GM21529 (cell line): ENCODE measurements around the gene GATAD1.
A peak's percentile ranks its signal among the peaks of the same experiment; 100 is the strongest.
"Not testable (repeated sequence)": the region's sequence is repeated elsewhere in the genome, so short reads cannot be mapped to it uniquely, and the experiment has no call there.

Experiments used
- ATAC-seq: cut with Tn5 transposase; IDR thresholded peaks from one replicate; pipeline ENCODE4 v1.9.1; 2021; ENCODE audit not compliant: unreplicated experiment

The GATAD1 gene, protein sequence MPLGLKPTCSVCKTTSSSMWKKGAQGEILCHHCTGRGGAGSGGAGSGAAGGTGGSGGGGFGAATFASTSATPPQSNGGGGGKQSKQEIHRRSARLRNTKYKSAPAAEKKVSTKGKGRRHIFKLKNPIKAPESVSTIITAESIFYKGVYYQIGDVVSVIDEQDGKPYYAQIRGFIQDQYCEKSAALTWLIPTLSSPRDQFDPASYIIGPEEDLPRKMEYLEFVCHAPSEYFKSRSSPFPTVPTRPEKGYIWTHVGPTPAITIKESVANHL

DNA sequence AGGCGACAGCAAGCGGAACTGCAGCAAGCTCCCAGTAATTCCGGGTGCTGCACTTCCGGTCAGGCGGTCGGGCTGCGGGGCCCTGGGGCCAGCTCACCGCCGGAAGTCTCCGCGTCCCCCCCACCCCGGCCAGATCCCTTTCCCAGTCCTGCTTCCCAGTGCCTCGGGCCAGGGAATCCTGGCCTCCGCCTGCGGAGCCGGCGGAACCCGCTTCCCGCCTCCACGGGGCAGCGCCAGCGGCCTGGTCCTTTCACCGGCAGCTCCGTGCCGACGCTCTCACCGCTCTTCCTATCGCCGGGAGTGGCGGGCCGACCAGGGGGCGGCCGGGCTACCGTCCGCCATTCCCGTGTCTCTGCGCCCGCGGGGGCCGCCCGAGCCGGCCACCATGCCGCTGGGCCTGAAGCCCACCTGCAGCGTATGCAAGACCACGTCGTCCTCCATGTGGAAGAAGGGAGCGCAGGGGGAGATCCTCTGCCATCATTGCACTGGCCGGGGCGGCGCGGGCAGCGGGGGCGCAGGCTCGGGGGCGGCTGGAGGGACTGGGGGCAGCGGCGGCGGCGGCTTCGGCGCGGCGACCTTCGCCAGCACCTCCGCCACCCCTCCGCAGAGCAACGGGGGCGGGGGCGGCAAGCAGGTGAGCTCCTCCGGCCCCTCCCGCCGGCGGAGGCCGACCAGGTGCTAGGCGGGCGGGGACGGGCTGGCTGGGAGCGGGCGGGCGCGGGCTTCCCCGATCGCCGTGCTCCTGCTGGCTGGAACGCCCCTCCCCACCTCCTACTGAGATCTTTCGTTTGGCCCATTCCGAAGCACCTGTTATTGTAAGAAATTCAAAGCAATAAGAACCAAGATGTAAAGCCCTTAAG is at the start of gene GATAD1:
Gene GATAD1 (plus strand): TSS at position 138 of the 860 bp plus-strand sequence. CDS start 248 bp downstream, at position 386.
- peak; percentile 84 for ATAC-seq

DNA sequence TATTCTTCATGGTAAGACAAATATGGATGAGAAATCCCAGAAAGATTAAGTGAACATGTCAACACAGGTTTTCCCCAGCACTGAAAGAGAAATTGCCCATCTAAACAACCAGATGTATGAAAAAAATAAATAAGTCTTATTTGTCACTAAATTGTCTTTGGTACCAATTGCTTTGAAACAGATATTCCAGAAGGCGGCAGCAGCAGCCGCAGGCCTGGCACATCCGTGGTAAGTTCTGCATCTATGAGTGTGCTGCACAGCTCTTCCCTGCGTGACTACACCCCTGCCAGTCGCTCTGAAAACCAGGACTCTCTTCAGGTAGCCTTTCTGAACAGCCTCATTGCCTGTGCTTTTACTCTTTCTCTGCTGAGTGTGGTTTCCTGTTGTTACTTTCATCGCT is 49.7 kb upstream of the GATAD1 start:
- no peak for ATAC-seq

DNA sequence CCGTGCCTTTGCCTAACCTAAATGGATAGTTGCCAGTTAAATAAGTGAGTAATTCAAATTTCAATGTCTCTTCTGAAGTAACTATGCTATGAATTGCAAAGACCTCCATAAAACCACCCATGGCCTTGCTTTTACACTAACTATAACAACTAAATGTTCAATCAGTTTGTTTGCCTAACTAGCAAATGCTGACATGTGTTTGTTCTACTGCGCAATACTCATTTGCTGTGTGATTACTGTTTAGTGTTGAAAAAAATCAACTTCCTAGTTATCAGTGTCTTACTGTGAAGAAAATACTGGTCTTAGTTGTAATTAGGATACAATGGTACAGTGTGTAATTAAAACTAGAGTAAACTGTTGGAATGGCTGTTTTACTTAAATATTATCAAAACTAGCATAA is 47.3 kb upstream of the GATAD1 start:
- ATAC-seq = no peak

DNA sequence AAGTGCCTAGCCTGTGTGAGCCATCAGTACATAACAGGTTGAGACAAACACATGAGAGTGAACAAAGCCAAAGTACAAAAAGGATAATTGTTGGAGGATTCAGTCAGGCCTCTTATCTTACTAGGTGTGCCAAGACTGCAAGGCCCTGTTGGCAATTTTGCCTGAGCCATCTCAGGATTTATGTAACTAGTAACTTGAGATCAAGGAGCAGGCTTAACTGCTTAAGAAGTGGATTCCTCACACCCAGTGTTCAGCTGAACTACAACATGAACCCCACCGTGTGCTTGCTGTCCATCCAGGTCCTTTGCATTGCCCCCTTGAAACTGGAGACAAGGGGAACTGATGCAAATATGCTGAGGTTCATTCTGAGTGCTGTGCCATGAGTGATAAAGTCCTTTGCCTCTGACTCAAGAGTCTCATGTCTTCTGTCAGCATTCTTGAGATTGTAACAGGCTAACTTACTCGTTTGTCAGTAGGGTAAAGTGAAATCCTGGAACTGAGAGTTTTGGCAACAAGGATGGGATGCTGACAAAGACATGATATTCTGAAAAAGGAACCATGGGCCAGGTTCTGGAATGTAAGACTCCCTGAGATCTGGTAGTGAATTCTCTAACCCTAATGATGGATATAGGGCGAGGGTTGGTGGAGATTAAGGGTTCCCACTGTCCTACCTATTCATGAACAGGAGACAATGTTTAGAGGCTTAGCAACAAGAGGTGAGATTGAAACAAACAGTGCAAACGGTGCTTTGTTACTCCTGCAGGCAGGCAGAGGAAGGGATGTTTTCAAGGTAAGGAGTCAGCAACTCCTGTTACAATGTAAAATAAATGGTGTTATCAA is 44.1 kb upstream of the GATAD1 start:
- ATAC-seq = no peak

DNA sequence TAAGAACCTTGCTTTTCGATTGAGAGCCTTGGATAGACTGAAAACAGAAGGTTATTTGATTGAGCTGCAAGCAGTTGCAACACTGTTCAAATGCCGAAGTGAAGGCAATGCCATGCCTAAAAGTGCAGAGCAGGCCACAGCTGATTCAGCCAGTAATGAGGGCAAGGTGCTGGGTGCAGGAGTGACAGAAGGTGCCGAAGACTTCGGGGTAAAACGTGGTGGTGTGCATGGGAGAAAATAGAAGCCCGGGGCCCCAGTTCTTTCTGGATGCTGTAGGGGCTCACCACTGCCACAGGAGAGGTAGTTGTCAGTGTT is 43.6 kb upstream of the GATAD1 start:
- no peak for ATAC-seq

DNA sequence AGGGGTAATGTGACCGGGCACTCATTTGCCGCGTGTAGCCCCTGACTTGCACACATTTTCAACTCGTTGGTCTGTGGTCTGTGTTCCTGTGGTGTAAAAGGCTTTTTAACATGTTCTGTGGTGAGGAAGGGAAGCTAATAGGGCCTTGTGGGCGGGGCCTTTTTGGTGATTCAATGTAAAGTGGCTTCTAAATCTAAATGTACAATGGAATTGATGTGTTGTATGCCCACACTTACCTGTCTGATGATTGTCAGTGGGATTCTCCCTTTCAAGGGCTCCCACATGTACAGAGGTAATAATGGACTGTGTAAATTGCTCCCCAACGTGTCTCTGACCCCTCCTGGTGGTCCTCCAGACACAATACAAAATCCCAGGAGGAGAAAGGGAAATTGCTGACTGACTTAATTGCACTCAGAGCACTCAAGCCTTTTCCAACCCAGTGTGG is 43.1 kb upstream of the GATAD1 start:
- no peak for ATAC-seq

DNA sequence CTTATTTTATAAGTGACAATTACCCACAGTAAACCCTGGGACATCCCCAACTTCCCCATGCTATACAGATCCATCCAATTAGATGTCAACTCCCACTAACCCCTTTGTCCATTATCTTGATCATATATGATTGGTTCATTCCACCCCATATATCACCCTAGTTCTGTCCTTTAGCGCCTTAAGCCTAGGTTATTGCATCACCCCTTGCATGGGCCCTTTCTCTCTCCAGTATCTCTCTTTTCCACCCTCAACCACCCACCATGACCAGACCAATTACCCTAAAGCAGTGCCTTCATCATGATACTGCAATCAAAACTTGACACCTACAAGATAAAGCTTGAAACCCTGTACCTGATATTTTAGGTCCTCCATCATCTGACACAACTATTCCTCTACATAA is 37.9 kb upstream of the GATAD1 start:
- ATAC-seq = no peak

DNA sequence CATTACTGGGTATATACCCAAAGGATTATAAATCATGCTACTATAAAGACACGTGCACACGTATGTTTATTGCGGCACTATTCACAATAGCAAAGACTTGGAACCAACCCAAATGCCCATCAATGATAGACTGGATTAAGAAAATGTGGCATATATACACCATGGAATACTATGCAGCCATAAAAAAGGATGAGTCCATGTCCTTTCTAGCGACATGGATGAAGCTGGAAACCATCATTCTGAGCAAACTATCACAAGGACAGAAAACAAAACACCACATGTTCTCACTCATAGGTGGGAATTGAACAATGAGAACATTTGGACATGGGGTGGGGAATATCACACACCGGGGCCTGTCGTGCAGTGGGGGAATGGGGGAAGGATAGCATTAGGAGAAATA is 37.1 kb upstream of the GATAD1 start:
- ATAC-seq = not testable (repeated sequence)

DNA sequence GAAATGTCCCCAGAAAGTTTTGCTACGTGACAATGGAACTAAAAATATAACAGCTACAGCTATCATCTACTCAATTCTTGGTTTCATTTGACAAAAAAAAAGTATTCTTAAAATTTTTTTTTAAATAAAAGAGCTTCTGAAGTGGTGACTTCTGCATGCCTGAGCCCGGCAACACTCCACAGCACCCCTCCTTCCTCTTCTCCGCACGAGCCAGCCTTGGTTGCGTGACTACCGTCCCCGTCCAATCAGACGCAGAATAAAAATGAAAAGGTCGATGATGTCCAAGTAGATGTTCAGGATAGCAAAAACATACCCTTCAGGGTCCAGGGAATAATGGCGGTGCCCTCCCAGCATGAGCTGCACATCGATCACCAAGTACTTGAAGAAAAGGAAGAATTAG is 34.5 kb upstream of the GATAD1 start:
- no peak for ATAC-seq

DNA sequence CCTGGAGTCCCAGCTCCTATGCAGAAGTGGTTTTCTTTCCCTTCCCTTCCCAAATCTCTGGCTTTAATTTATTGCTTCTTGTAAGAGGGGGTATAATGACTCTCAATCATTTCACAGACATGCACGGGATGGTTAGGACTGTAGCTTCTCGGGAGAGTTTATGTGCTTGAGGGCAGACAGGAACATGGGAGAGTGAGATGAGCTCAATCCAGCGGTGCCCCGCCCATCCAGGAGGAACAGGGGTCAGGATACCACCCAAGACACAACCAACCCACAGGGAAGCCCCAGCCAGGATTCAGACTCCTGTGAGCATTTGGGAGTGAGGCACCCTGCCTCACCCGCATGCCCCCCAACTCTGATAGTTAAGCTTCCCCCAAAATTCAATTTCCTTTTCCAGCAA is 33.7 kb upstream of the GATAD1 start:
- ATAC-seq = no peak

DNA sequence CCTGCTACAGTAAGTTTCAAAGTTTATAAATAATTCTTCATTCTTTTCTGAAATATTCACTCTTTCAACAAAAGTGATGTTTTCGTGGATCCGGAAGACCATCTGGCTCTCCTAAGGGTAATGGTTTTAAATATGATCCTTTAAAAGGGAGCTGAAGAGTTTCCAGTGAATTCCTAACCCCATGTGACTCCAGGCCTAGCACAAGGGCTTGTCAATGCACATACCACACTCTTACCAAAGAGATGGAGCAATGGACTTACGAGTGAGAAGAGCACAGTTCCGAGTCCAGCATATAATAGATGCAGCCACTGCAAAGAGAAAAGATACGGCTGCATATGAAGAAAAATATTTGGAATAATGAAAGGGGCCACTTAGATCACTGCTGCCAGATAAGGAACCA is 32.1 kb upstream of the GATAD1 start:
- no peak for ATAC-seq

DNA sequence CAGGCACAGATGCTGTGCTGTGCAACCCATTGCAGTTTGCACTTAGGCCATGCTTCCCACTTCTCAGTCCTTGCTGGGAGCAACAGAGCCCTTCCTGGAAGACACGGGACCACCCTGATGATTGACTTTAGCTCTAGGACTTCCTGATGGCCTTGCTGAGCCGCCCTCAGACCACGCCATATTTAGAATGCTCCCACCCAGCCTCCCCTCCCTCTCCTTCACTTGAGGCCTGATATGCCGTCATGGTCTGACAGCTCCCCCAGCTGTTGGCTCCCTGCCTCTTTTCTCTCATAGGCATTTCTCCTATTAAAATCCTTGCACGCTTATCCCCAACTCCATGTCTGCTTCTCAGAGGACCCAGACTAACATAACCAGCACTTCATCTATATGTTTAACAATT is 29.4 kb upstream of the GATAD1 start:
- ATAC-seq = no peak

DNA sequence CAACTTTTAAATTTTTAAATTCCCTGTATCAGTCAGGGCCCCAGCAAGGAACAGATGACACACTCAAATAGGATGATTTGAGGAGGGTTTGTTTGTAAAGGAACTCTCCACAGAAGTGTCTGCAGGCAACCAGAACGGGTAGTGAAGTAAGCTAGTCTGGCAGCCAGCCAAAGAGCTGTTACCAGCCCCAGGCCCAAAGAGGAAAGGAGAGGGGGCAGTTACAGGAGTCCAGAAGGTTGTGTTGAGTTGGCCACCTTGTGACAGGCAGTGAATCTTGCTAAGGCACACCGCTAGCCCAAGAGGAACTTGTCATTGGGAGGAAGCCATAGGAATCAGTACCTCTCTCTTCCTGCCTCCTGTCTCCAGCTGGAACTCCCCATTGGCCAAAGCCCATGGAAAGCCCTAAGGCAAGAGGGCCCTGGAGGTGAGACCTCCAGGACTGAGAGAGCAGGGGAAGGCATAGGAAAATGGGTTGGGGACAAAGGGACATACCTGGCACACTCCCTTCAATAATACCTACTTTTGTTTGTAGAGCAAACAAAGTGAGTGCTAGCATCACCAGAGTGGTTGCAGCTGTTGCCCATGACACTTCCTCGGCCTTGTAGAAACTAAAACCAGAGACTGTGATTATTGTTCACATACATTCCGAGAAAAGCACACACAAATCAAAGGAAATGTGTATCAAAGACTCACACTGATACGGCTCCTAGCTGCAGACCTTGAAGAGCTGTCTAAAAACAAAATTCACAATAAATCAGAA is 25.4 kb upstream of the GATAD1 start:
- no peak for ATAC-seq

DNA sequence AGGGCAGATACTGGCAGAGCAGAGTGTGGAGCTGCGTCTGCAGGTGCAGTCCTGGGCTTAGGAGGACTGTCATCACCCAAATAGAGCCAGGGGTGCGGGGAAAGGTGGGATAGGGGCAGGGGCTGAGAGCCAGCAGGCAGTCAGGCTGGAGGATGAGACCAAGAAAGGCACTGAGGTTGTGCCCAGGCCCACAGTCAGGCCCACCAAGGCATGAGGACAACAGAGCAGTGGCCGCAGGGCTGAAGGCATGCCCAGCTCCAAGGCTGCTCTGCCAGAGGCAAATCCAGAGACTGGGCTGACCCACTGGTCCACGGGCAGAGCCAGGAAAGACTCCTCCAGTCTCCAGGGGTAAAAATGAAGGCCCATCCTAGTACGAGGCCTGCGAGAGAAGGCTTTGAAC is 24.4 kb upstream of the GATAD1 start:
- no peak for ATAC-seq

DNA sequence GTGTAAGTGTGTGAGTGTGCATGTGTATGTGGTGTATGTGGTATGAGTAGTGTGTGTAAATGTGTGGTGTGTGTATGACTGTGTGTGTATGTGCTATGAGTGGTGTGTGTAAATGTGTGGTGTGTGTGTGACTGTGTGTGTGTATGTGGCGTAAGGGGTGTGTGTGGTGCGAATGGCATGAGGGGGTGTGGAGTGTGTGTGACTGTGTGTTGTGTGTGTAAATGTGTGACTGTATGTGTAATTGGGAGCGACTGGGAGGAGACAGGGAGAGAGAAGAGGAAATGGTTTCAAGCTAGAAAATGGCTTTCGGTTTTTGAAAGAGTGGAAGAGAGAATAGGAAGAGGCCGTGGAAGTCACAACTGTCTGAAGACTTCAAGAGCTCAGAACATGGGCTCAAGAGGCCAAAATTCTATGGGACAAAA is 23.6 kb upstream of the GATAD1 start:
- no peak for ATAC-seq

DNA sequence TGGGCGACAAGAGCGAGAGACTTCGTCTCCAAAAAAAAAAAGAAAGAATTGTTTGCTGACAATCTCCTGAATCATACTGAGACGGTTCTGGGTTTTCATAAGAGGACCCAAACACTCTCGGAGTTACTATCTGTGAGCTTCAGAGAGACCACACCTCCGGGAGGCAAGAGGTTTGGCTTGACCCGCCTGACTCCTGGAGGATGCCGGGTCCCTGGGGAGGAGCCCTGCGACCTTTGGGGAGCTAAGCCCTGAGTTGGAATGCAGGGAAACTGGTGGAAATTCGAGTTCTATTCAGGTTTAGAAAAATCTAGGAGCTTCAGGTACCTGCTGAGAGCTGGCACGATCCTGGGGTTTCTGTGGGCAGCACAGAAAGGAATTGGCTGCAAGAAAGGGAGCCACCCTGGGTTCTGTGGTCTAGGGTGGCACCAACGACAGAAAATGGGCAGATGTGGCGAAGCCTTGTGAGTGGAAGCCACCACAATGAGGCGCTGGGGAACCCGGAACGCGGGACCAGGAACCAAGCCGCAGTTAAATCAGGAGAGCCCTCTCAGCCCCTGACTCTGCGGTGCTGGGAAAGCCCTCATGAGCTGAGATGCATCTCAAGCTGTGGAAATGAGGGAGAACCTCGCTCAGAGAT is 21.9 kb upstream of the GATAD1 start:
- no peak for ATAC-seq

DNA sequence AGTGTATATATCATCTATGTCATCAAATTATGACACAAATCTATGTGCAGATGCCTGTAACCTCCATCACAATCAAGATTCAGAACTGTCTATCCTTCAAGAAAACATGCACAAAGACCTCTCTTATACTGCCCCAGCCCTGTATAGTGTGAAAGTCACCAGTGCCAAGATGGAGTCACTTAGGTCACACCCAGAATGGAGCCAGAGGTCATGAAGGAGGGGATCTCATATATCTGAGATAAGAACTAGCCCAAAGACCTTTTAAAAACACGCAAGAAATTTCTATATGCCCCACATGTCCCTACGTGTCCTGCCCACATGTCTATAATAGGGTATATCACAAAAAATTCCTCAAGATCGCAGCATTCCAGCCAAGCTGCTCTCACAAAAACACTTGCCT is 20.1 kb upstream of the GATAD1 start:
- ATAC-seq = no peak

DNA sequence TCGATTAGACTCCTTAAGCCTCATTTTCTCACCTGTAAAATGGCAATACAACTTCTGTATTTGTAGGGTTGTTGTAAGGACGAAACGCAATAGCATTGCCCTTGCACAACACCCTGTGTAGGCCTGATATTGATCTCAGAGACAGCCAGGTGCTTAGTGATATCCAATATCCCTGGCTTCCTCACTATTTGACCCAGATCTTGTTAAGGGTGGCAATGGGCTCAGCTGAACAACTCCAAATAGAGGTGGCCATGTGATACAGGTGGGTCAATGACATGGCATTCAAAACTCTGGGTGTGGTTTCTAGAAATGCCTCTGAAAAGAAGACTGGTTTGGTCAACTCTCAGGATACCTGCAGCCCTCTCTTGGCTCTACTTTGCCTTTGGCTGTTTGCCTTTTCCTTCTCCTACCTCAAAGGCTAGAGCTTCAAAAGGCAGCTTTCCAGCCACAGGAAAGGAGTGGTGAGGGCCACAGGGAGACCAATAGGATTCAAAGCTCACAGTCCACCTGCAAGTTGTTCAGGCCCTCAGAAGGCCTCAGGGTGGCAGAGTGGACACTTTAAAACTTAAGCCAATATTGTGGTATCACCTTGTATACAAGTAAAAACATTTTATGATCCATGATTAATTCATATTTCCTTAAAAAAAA is 14.9 kb upstream of the GATAD1 start:
- no peak for ATAC-seq

DNA sequence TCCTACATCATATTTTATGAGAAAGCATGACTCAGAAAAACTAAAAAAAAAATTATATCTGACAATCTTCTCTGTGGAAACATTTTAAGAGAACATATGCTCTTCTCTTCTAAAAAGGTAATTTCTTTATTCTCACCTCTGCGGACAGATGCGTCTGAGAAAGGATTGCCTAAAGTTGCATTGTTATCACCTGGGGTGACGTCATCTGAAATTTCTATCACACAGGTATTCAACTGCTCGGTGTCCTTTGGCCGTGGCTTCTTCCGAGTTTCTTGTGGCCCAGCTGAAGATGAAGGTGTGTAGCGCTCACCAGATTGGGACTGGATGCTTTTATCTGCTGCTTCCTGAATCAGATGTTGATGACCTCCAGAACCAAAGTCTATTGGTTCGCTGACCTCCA is 14.3 kb upstream of the GATAD1 start:
- ATAC-seq = no peak

DNA sequence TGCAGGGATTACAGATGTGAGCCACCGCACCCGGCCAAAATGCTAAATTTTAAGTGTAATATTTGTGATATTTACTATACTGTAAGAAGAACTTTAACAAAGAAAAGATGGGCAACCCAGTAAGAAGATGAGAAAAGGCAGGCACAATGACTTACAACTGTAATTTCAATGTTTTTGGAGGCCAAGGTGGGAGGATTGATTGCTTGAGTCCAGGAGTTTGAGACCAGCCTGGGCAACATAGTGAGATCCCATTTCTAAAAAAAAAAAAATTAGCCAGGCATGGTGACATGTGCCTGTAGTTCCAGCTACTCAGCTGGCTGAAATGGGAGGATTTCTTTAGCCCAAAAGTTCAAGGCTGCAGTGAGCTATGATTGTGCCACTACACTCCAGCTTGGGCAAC is 11.7 kb upstream of the GATAD1 start:
- no peak for ATAC-seq
